GM18907 (cell line): Measurements from ENCODE around the gene IRF8.
"Not testable (repeated sequence)": the region's sequence is repeated elsewhere in the genome, so short reads cannot be mapped to it uniquely, and the experiment has no call there.

Source experiments
- ATAC-seq: cut with Tn5 transposase; IDR thresholded peaks from one replicate; pipeline ENCODE4 v1.9.1; 2021; ENCODE audit warnings: mild to moderate bottlenecking, moderate library complexity; ENCODE audit not compliant: unreplicated experiment

IRF8 gene

GRCh38 chr16:85929259-85929721 is 30.3 kb downstream of the IRF8 start:
- ATAC-seq, result no peak

DNA sequence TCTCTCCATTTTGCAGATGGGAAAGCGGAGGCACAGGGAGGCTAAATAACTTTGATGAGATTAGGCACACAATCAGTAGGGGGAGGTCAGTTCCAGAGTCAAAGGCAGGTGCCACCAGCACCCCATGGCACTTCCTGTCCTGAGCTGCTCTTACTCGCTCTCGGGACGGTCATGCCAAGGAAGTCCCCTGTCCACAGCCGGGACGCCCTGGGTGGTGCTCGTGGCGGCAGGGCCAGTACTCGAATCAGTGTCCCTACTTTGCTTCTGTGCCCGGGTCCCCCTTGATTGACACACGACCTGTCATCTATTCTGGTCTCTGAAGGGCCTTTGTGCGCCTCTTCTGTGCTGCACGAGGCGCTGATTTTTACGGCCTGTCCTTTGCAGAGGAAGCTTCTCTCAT is 31.3 kb downstream of the IRF8 start:
- no peak for ATAC-seq

DNA sequence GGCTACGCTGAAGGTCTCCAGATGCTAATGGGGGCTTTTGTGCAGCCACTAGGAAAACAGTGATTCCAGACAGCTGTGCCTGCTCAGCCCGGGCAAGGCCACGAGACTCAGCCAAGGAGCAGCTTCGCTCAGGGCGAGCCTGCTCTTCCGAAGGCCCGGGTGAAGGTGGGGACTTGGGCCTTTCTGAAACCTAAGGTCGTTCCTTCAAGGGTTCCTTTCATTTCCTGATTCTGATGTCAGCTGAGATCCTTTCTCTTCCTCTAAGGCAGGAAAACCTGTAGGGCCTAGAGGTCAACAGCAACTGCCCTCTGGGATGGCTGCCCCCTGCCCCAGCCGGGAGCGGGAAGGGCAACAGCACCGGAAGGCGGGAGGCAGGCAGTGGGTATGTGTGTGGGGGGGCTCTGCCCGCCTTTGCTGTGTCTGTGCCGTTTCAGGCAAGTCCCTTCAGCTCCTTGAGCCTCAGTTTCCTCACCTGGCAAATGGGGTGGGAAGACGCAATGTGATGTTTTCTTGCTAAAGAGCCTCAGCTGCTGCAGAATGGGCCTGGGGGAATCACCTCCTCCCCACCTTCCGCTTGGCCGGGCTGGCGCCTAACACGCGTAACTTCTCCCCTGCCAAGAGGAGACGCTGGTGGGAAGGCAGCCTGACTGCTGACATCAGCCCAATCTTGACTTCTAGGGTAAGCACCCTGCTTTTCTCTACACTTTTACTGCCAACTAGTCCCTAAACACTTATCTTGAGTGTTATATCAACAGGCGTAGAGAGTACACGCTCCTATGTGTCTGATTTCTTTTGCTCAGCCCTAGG is 32.8 kb downstream of the IRF8 start:
- no peak for ATAC-seq

DNA sequence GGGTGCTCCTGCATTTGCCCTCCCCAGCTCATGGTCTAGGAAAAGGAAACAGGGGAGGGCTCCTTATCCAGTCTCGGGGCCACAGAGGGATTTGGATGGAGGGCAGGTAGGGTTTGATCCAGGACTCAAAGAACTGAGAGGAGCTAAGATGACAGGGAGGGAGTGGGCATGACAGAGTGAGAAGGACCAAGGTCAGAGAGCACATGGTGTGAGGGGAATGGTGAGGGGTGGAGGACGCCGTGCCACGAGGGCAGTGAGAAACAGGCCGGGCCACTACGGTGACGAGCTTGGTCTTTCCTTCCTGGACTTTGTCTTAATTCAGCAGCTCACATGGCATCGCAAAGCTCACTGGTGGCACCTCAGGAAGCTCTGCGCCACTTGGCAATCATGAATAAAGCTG is 35.2 kb downstream of the IRF8 start:
- no peak for ATAC-seq

GRCh38 chr16:85935391-85935973 is 36.5 kb downstream of the IRF8 start:
- no peak for ATAC-seq

DNA sequence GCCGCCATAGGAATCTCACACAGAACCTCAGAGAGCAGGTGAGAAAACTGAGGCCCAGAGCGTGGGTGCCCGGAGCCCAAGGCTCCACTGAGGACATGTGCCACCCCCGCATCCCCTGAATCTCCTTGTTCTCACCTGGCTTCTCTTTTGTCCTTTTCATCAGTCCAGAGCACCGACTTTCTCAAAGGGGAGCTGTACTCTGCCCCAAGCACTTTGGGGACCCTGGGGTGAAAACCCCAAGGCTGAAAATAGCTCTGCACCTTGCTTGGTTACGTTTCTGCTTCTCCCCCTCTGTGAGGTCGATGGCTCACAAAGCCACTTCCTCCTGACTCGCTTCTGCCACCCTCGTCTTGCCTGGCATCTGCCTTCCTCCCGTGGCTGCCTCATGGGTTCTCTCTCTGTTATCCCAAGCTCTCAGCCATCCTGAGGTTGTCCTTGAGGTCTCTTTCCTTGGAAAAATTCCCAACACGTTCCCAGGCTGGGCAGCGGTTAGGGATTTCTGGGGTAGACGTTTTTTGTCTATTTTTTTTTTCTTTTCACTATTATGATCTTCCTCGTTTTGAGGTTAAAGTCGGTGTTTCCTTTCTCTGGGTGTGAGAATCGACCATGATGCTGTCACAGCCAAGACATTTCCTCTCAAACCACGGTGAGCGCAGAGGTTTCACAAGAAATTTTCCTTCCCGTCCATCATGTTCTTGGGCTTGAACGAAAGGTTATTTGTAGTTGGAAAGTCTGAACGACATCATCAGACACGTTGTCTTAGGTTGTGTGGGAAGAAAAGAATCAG is 37.2 kb downstream of the IRF8 start:
- ATAC-seq, result peak; percentile 73

DNA sequence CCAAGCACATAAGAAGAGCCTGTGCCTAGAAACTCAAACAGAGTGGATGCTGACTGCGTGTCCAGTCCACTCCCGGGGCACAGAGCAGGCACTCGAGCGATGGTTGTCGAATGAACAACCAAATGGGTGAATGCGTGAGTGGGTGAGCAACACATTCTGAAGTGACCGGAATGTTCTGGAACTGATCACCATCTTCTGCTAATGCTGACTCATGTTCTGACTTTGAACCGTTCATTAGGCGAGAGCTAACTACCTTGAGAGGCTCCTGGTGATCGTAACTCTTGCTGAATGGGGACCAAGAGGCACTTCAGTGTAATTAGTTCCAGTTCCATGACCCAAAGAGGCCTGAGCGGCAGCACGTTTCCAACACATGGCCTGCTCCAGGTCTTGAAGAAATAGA is 37.9 kb downstream of the IRF8 start:
- peak; percentile 19 for ATAC-seq

GRCh38 chr16:85940214-85940613 is 41.3 kb downstream of the IRF8 start:
- ATAC-seq, result no peak

GRCh38 chr16:85941863-85942644 is 43.1 kb downstream of the IRF8 start:
- no peak for ATAC-seq

GRCh38 chr16:85942659-85943058 is 43.7 kb downstream of the IRF8 start:
- ATAC-seq, result not testable (repeated sequence)

DNA sequence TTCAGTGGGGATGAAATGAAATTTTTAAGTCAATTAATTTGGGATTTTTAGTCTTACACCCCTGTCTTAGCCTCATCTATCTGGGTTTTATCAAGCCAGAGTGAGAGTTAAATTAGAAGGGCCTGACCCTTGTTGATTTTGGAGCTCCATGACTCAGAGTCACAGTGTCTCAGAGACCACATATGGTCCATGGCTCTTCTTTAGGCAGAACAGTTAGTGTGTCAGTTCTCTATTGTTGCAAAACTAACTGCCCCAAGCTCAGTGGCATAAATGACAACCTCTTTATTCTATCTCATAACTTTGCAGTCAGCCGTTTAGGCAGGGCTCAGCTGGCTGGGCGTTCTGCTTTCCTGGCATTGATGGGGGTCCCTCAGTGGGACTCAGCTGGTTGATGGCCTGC is 44.7 kb downstream of the IRF8 start:
- ATAC-seq, result no peak

DNA sequence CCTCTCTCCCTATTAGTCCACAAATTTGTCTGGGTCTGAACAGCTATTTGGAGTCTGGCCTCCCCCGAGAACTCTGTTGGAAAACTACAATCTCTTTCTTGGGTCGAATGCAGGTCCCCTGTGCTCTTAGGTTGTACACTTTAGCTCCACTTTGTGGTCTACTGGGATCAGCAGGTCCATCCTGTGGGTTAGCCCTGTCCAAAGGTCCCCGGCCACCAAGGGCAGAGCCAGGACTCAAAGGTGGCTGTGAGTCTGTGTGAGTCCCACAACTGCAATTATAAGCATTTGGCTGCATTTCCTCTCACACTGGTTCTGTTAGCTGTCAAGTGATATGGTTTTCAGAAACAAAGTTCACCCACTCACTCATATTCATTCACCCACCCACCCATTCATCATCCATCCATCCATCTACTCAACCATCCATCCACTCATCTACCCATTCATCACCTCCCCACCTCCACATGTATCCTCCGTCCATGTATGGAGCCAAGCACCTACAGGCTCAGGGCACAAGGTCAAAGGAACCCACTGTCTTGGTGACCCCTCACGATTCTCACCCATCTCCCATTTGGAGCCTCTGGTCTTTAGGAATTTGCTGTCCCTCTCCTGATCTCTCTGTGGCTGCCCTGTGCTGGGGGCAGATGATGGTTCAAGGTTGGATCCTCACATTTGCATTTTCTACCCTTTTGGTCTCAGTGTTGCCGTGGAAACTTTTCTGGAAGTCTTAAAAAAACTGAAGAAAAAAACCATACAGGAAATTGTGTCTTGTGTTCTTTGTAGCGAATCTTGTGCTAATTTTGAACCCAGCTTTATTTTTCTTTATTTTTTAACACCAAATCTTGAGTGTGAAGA is 45.8 kb downstream of the IRF8 start:
- ATAC-seq, result no peak

DNA sequence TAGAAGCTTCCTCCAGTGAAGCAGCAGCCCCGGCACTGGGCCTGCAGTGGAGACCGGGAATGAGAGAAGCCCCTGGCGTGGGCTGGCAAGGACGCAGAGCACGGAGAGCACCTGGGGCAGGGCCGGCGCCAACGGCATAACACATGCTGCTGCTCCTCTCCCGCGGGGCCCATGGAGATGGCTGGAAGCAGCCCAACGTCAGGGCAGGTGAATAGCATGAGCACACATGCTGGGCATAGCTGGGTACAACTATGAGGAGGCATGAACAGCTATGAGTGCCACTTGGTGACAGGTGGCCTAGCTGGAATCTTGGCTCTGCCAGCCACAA is 46.4 kb downstream of the IRF8 start:
- ATAC-seq, result no peak

GRCh38 chr16:85946541-85947124 is 47.7 kb downstream of the IRF8 start:
- ATAC-seq, result no peak

- peak; percentile 64 for ATAC-seq
Observed at GRCh38 chr16:85947230-85948137, 48.5 kb downstream of the IRF8 start.

GRCh38 chr16:85948138-85948509 is 49.2 kb downstream of the IRF8 start:
- peak; percentile 25 for ATAC-seq

DNA sequence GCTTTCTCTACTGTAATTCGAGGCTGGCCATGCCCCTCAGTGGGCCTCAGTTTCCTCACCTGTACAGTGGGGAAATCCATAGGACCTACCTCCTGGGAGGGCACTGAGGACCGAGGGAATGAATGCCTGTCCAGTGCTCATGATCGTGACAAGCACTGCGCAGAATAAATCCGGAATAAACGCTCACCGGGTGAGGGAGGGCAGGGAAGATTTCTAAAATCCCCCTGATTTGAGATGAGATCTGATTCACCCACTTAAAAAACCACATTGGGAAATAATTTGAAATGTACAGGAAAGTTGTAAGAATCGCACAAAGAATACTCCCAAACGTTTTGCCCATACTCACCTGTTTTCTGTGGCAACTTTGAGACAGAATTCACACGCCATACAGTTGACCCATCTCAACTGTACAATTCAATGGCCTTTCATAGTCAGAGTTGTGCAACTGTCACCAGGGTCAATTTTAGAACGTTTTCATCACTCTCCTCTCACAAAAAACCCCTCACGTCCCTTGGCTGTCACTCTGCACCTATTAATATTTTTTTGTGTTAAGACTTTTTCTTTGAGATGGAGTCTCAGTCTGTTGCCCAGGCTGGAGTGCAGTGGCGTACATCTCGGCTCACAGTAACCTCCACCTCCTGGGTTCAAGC is 49.8 kb downstream of the IRF8 start:
- no peak for ATAC-seq

GRCh38 chr16:85950136-85950918 is 51.4 kb downstream of the IRF8 start:
- ATAC-seq, result no peak
